Activated B cell treated with CpG ODN at 0.5 μM for 24 hours (primary cell): ENCODE measurements around the gene IGF2BP2. TPM values are rescaled to one million over a fixed set of nuclear protein-coding genes. Genes with fewer than 3 reads are reported as not detected.

Source experiments
- ATAC-seq: fragments of 200-7000 bp; cut with Tn5 transposase; one replicate; pipeline ENCODE4 v1.10.0; 2021; ENCODE audit warnings: low read depth, mild to moderate bottlenecking, moderate library complexity
- CTCF ChIA-PET: fragments of 350-600 bp; sonication (Branson Sonifier 250); formaldehyde crosslinking; loops from one replicate; lab custom pipeline; 2021; ENCODE audit warnings: antibody characterized with exemption; lab: Charles Lee
- POLR2A ChIA-PET: fragments of 350-600 bp; sonication (Branson Sonifier 250); formaldehyde crosslinking; loops from one replicate; lab custom pipeline; 2021; ENCODE audit warnings: antibody characterized with exemption; lab: Charles Lee
- DNase-seq: peaks from one replicate; pipeline ENCODE4 v3.0.0; 2022
- H3K27ac Mint-ChIP-seq: one replicate; pipeline ENCODE4 v1.8.0; 2020; ENCODE audit warnings: mixed read lengths
- H3K27me3 Mint-ChIP-seq: one replicate; pipeline ENCODE4 v1.8.0; 2021; ENCODE audit warnings: mixed read lengths
- H3K36me3 Mint-ChIP-seq: one replicate; pipeline ENCODE4 v1.8.0; 2021; ENCODE audit warnings: low read depth, mixed read lengths
- H3K4me1 Mint-ChIP-seq: one replicate; pipeline ENCODE4 v1.8.0; 2021; ENCODE audit warnings: mixed read lengths
- H3K4me3 Mint-ChIP-seq: one replicate; pipeline ENCODE4 v1.8.0; 2020; ENCODE audit warnings: mild to moderate bottlenecking, mixed read lengths
- H3K9me3 Mint-ChIP-seq: one replicate; pipeline ENCODE4 v1.8.0; 2020; ENCODE audit warnings: mixed read lengths
- intact Hi-C: fragments of 100-400 bp; cut with micrococcal nuclease; formaldehyde crosslinking; loops from one replicate; pipeline ENCODE4 v1.15.1; 2024
- total RNA-seq: library from RNA; stranded (reverse); gene quantifications from 2 replicates; pipeline ENCODE4 v1.2.3, GENCODE V29; 2022
- TF ChIP-seq, protein P1 (sequence below): fragments of 200-600 bp; IDR thresholded peaks from one replicate; pipeline ENCODE4 v1.8.0; 2022; ENCODE audit warnings: antibody characterized with exemption, mild to moderate bottlenecking

The IGF2BP2 gene
- total RNA-seq, 1 donor from 2014 or later = 0.69 TPM

DNA sequence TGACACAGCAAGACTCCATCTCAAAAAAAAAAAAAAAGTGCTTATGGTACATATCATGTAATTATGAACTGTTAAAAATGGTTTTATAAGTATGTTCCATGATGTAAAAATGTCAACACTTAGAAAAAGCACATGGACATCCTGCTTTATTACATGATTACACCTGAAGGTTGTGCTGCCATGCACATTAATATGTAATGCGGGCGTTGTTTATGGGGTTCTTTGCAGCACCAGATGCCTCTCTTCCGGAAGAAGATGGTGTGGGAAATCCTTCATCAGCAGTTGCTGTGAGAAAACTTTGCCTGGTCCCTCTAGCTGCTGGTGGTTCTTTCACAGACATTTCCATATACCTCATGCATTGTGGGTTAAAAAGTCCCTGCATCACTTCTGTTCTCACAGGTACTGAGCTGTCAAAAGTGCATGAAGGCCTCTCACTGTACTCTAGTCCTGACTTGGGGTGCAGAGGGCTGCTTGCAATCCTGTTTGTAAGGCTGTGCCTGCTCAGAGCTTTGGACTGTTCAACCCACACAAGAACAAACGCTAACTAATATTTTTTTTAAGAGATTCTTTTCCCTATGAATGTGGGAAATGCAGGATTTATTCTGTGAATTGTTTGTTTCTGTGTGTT is 195.2 kb downstream of the IGF2BP2 start:
- ATAC-seq = no peak
- H3K4me1 Mint-ChIP-seq = no peaks in the 10 kb centered on the region
- H3K36me3 Mint-ChIP-seq = peaks cover 60% of the 10 kb centered on the region
- no peak for DNase-seq
- H3K9me3 Mint-ChIP-seq = no peaks in the 10 kb centered on the region
- ChIA-PET POLR2A (no interaction called here), CTCF (interaction anchor here (0.9 kb wide), 1 partner anchor 31 kb away, joined by 3 read pairs; no protein-coding TSS in a partner anchor)
- no peaks in the 10 kb centered on the region for H3K27me3 Mint-ChIP-seq
- TF ChIP-seq, protein P1, sequence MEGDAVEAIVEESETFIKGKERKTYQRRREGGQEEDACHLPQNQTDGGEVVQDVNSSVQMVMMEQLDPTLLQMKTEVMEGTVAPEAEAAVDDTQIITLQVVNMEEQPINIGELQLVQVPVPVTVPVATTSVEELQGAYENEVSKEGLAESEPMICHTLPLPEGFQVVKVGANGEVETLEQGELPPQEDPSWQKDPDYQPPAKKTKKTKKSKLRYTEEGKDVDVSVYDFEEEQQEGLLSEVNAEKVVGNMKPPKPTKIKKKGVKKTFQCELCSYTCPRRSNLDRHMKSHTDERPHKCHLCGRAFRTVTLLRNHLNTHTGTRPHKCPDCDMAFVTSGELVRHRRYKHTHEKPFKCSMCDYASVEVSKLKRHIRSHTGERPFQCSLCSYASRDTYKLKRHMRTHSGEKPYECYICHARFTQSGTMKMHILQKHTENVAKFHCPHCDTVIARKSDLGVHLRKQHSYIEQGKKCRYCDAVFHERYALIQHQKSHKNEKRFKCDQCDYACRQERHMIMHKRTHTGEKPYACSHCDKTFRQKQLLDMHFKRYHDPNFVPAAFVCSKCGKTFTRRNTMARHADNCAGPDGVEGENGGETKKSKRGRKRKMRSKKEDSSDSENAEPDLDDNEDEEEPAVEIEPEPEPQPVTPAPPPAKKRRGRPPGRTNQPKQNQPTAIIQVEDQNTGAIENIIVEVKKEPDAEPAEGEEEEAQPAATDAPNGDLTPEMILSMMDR = no peak
- intact Hi-C loops = no loop called here
- H3K27ac Mint-ChIP-seq = no peak overlapping the region
- H3K4me3 Mint-ChIP-seq = no peak overlapping the region

DNA sequence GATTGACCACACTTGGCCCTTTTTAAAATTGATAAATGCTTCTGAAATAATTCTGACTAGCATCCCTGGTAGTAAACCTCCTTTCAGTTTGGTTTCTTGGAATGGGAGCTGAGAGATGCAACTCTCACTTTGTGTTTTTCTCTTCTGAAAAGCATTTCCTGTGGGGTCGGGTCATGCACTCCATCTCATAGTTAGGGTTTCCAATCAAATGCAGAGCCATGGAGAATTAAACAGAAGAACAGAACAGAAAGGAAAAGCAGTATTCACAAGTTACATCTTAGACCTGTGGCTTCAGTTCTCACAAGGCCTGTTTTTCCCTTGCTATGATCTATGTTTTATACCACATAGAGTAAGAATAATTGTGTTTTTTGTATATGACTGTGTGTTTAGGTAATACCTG is 199.1 kb downstream of the IGF2BP2 start:
- CTCF ChIA-PET = no interaction called here

DNA sequence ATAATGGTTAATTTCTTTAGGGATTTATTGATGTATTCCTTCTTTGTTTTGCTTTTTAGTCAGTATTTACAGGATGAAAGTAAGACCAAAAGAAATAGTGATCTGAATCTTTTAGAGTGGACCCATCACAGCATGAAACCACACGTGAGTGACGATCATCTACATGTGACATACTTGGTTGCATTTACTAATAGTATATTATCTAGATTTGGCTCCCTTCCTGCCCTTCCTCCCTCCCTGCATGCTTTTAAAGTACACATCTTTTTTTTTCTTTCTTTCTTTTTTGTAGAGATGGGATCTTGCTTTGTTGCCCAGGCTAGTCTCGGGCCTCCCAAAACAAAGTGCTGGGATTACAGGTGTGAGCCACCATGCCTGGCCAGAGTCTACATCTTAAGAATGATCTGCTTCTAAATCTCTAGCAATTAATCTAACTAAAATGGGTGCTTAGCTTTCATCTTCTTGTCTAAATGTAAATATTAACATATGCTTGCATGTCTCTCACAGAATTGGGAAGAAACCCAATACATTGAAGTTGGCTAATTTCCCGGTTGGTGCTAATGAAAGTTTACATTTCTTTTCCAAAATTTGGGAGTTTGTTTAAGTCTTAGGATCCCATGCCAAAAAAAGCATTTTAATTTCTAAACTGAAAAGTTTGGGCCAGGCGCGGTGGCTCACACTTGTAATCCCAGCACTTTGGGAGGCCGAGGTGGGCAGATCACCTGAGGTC is 200.7 kb downstream of the IGF2BP2 start:
- ChIA-PET POLR2A (interaction anchor here (1.1 kb wide), 1 partner anchor 38 kb away, joined by 5 read pairs; the partner anchor contains the start of gene SENP2), CTCF (no interaction called here)
- Mint-ChIP-seq H3K36me3 (peaks cover 61% of the 10 kb centered on the region), H3K4me1 (no peaks in the 10 kb centered on the region), H3K27me3 (no peaks in the 10 kb centered on the region), H3K27ac (no peak overlapping the region), H3K4me3 (no peak overlapping the region), H3K9me3 (no peaks in the 10 kb centered on the region)
- no peak for ATAC-seq
- intact Hi-C loops = no loop called here
- DNase-seq = no peak
- TF ChIP-seq, protein P1 = no peak

More for the DNA sequence above, 199.1 kb downstream of the IGF2BP2 start:
- DNase-seq (no peak), ATAC-seq (no peak)
- intact Hi-C loops = no loop called here
- Mint-ChIP-seq H3K4me3 (no peak overlapping the region), H3K4me1 (no peaks in the 10 kb centered on the region), H3K36me3 (peaks cover 75% of the 10 kb centered on the region), H3K27me3 (no peaks in the 10 kb centered on the region), H3K27ac (no peak overlapping the region), H3K9me3 (no peaks in the 10 kb centered on the region)
- TF ChIP-seq, protein P1 = no peak
- POLR2A ChIA-PET = no interaction called here

DNA sequence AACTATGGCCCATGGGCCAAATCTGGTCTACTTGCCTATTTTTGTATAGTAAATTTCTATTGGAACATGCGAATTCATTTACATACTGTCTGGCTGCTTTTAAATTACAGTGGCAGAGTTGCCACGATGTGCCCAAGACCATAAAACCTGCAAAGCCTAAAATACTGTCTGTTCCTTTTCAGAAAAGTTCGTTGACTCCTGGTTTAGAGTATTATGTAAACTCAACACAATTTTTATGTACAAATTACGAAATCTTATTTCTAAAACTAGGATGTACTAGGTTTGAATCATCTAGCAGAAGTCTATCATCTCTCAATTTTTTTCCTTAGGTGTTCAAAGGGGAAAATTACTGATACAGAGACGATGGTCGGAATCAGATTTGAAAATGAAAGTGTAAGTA is 211.8 kb downstream of the IGF2BP2 start:
- Mint-ChIP-seq H3K27me3 (no peaks in the 10 kb centered on the region), H3K36me3 (peaks cover 66% of the 10 kb centered on the region), H3K27ac (no peak overlapping the region), H3K4me1 (no peaks in the 10 kb centered on the region), H3K9me3 (no peaks in the 10 kb centered on the region), H3K4me3 (no peak overlapping the region)
- DNase-seq = no peak
- no peak for ATAC-seq
- intact Hi-C loops = no loop called here
- ChIA-PET POLR2A (no interaction called here), CTCF (no interaction called here)
- TF ChIP-seq, protein P1 = no peak

DNA sequence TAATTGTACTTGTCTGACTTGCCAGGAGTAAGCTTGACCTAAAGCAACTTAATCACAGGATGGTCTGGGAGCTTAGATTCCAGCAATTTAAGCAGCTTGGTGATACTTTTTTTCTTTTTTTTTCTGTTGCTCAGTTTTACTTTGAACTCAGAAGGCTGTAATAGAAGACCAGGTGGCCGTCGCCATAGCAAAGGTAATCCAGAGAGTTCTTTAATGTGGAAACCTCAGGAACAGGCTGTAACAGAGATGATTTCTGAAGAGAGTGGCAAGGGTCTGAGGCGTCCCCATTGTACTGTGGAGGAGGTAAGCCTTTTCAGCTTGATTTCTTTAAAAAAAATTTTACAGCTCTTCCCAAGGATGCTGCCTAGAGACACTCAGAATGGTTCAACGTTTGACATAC is 218.6 kb downstream of the IGF2BP2 start:
- H3K27ac Mint-ChIP-seq = no peak overlapping the region
- TF ChIP-seq, protein P1 = no peak
- no peak overlapping the region for H3K4me3 Mint-ChIP-seq
- no peaks in the 10 kb centered on the region for H3K27me3 Mint-ChIP-seq
- ATAC-seq (no peak), DNase-seq (no peak)
- peaks cover 81% of the 10 kb centered on the region for H3K36me3 Mint-ChIP-seq
- ChIA-PET CTCF (no interaction called here), POLR2A (interaction anchor here (0.8 kb wide), 1 partner anchor 332 kb away, joined by 3 read pairs; the partner anchor contains the start of gene TRA2B)
- no peaks in the 10 kb centered on the region for H3K4me1 Mint-ChIP-seq
- no peaks in the 10 kb centered on the region for H3K9me3 Mint-ChIP-seq
- intact Hi-C loops = no loop called here
